ENCODE results near the gene CHST10. TPM values are rescaled to one million over a fixed set of nuclear protein-coding genes. Genes with fewer than 3 reads are reported as not detected.
A peak's percentile ranks its signal among the peaks of the same experiment; 100 is the strongest.

CHST10 gene
- polyA plus RNA-seq, 1 donor from 2014 or later, result 76.1 TPM

- H3K27ac ChIP-seq (ENCODE audit: low read length), result no peak overlapping the region
- H3K79me2 ChIP-seq (replicated peaks; ENCODE audit: insufficient read depth, low read length), result no peaks in the 10 kb centered on the region
- TF ChIP-seq REST (IDR thresholded peaks at IDR 0.05; ENCODE audit: borderline replicate concordance), result no peak
- TF ChIP-seq MXI1 (conservative IDR thresholded peaks at IDR 0.05; ENCODE audit: poor library complexity, severe bottlenecking), result no peak
- no peak for TF ChIP-seq POLR2AphosphoS5 (IDR thresholded peaks at IDR 0.05)
- TF ChIP-seq CTCF (IDR thresholded peaks at IDR 0.05; ENCODE audit: poor library complexity, severe bottlenecking), result peak; percentile 23
- no peak for TF ChIP-seq EP300 (conservative IDR thresholded peaks at IDR 0.05; ENCODE audit: poor library complexity, severe bottlenecking)
- TF ChIP-seq RAD21 (conservative IDR thresholded peaks at IDR 0.05), result no peak
- H3F3A ChIP-seq (ENCODE audit: insufficient read depth, low read length, poor library complexity, severe bottlenecking), result no peaks in the 10 kb centered on the region
- H2AFZ ChIP-seq (ENCODE audit: low read depth, low read length), result no peak overlapping the region
- H3K36me3 ChIP-seq (ENCODE audit: insufficient read depth, low read length), result no peaks in the 10 kb centered on the region
- H3K9me3 ChIP-seq (ENCODE audit: low read length), result no peaks in the 10 kb centered on the region
- no peaks in the 10 kb centered on the region for H3K27me3 ChIP-seq (ENCODE audit: insufficient read depth, low read depth, low read length)
- no peaks in the 10 kb centered on the region for H4K20me1 ChIP-seq (ENCODE audit: insufficient read depth)
- no peak overlapping the region for H3K4me3 ChIP-seq (ENCODE audit: low read length)
- H3K9me2 ChIP-seq (ENCODE audit: insufficient read depth, low read length), result no peaks in the 10 kb centered on the region
- H3K9ac ChIP-seq (ENCODE audit: low read length), result no peak overlapping the region
- no peak overlapping the region for H3K4me2 ChIP-seq (ENCODE audit: low read length)
Measured at GRCh38 chr2:100427627-100428258, 10.3 kb upstream of the CHST10 start.

GRCh38 chr2:100427111-100427510, 9.6 kb upstream of the CHST10 start:
- Histone ChIP-seq H3F3A (ENCODE audit: insufficient read depth, low read length, poor library complexity, severe bottlenecking) (no peaks in the 10 kb centered on the region), H3K4me2 (ENCODE audit: low read length) (no peak overlapping the region), H3K9me3 (ENCODE audit: low read length) (no peaks in the 10 kb centered on the region), H3K27ac (ENCODE audit: low read length) (no peak overlapping the region), H3K4me3 (ENCODE audit: low read length) (no peak overlapping the region), H3K36me3 (ENCODE audit: insufficient read depth, low read length) (no peaks in the 10 kb centered on the region), H3K27me3 (ENCODE audit: insufficient read depth, low read depth, low read length) (no peaks in the 10 kb centered on the region), H3K9ac (ENCODE audit: low read length) (no peak overlapping the region), H4K20me1 (ENCODE audit: insufficient read depth) (no peaks in the 10 kb centered on the region), H3K9me2 (ENCODE audit: insufficient read depth, low read length) (no peaks in the 10 kb centered on the region), H2AFZ (ENCODE audit: low read depth, low read length) (no peak overlapping the region), H3K79me2 (replicated peaks; ENCODE audit: insufficient read depth, low read length) (no peaks in the 10 kb centered on the region)
- TF ChIP-seq SMC3 (conservative IDR thresholded peaks at IDR 0.05; ENCODE audit: poor library complexity) (no peak), POLR2AphosphoS5 (IDR thresholded peaks at IDR 0.05) (no peak), RAD21 (conservative IDR thresholded peaks at IDR 0.05) (no peak), EZH2 (IDR thresholded peaks at IDR 0.05; ENCODE audit: borderline replicate concordance, insufficient read depth, low read length, poor library complexity, severe bottlenecking) (no peak), CTCF (IDR thresholded peaks at IDR 0.05; ENCODE audit: poor library complexity, severe bottlenecking) (no peak), TAF1 (IDR thresholded peaks at IDR 0.05; ENCODE audit: low read depth) (no peak), EP300 (conservative IDR thresholded peaks at IDR 0.05; ENCODE audit: poor library complexity, severe bottlenecking) (no peak), MXI1 (conservative IDR thresholded peaks at IDR 0.05; ENCODE audit: poor library complexity, severe bottlenecking) (no peak), REST (IDR thresholded peaks at IDR 0.05; ENCODE audit: borderline replicate concordance) (no peak)

All from neural cell (in vitro differentiated cells).